Measurements from ENCODE around the gene CNTN6.

CNTN6 gene

GRCh38 chr3:1346386-1346785 lies 253.6 kb downstream of the CNTN6 start:
- no peak for DNase-seq (ENCODE audit: extremely low read depth, low read depth)
- no peak for TF ChIP-seq CTCF (IDR thresholded peaks at IDR 0.05; ENCODE audit: low read depth, low read length, missing control alignments)
- no peak overlapping the region for H3K4me3 ChIP-seq (replicated peaks; ENCODE audit: low read depth, low read length)

- DNase-seq (ENCODE audit: extremely low read depth, low read depth): no peak
- TF ChIP-seq CTCF (IDR thresholded peaks at IDR 0.05; ENCODE audit: low read depth, low read length, missing control alignments): no peak
- no peak overlapping the region for H3K4me3 ChIP-seq (replicated peaks; ENCODE audit: low read depth, low read length)
Observed at GRCh38 chr3:1348547-1348946, 255.7 kb downstream of the CNTN6 start.

- no peak for DNase-seq (ENCODE audit: extremely low read depth, low read depth)
- H3K4me3 ChIP-seq (replicated peaks; ENCODE audit: low read depth, low read length): no peak overlapping the region
- no peak for TF ChIP-seq CTCF (IDR thresholded peaks at IDR 0.05; ENCODE audit: low read depth, low read length, missing control alignments)
Observed at GRCh38 chr3:1350885-1351284, 258.1 kb downstream of the CNTN6 start.

- DNase-seq (ENCODE audit: extremely low read depth, low read depth): no peak
- no peak for TF ChIP-seq CTCF (IDR thresholded peaks at IDR 0.05; ENCODE audit: low read depth, low read length, missing control alignments)
- H3K4me3 ChIP-seq (replicated peaks; ENCODE audit: low read depth, low read length): no peak overlapping the region
Observed at GRCh38 chr3:1355691-1356090, 262.9 kb downstream of the CNTN6 start.

- H3K4me3 ChIP-seq (replicated peaks; ENCODE audit: low read depth, low read length): no peak overlapping the region
- TF ChIP-seq CTCF (IDR thresholded peaks at IDR 0.05; ENCODE audit: low read depth, low read length, missing control alignments): no peak
- no peak for DNase-seq (ENCODE audit: extremely low read depth, low read depth)
Observed at GRCh38 chr3:1356101-1356500, 263.3 kb downstream of the CNTN6 start.

GRCh38 chr3:1365528-1365927 lies 272.7 kb downstream of the CNTN6 start:
- DNase-seq (ENCODE audit: extremely low read depth, low read depth): no peak
- H3K4me3 ChIP-seq (replicated peaks; ENCODE audit: low read depth, low read length): no peak overlapping the region
- no peak for TF ChIP-seq CTCF (IDR thresholded peaks at IDR 0.05; ENCODE audit: low read depth, low read length, missing control alignments)

- no peak overlapping the region for H3K4me3 ChIP-seq (replicated peaks; ENCODE audit: low read depth, low read length)
- DNase-seq (ENCODE audit: extremely low read depth, low read depth): no peak
- no peak for TF ChIP-seq CTCF (IDR thresholded peaks at IDR 0.05; ENCODE audit: low read depth, low read length, missing control alignments)
Observed at GRCh38 chr3:1374471-1374870, 281.6 kb downstream of the CNTN6 start.
